H54 (cell line): ENCODE results near the gene PRRG4.
"Not testable (repeated sequence)": the region's sequence is repeated elsewhere in the genome, so short reads cannot be mapped to it uniquely, and the experiment has no call there.

ENCODE experiments used
- DNase-seq: peaks from one replicate; pipeline ENCODE4 v3.0.0; 2011; ENCODE audit warnings: low spot score, mixed read lengths; ENCODE audit not compliant: insufficient read length
- FAIRE-seq: peaks from 3 replicates; lab custom pipeline; 2011; peaks lifted over from hg19 to GRCh38; lab: Jason Lieb, UNC
- POLR2A ChIP-seq: IDR thresholded peaks from 2 replicates; pipeline ENCODE4 v1.6.1; 2011; ENCODE audit warnings: low read depth, mild to moderate bottlenecking, low read length

PRRG4 gene

GRCh38 chr11:32847511-32847910 is 17.8 kb downstream of the PRRG4 start:
- FAIRE-seq (no peak), DNase-seq (no peak)
- no peak for TF ChIP-seq POLR2A

- no peak for TF ChIP-seq POLR2A
- FAIRE-seq (no peak), DNase-seq (no peak)
These were observed 20.0 kb downstream of the PRRG4 start for GRCh38 chr11:32849761-32850160.

GRCh38 chr11:32851251-32851650 is 21.5 kb downstream of the PRRG4 start:
- TF ChIP-seq POLR2A = no peak
- FAIRE-seq = peak; percentile 50
- DNase-seq = no peak

GRCh38 chr11:32852207-32852606 is 22.5 kb downstream of the PRRG4 start:
- peak; percentile 95 for FAIRE-seq
- DNase-seq = peak; percentile 52
- no peak for TF ChIP-seq POLR2A

GRCh38 chr11:32855601-32856000 is 25.9 kb downstream of the PRRG4 start:
- DNase-seq (no peak), FAIRE-seq (no peak)
- TF ChIP-seq POLR2A = no peak

- TF ChIP-seq POLR2A = no peak
- no peak for DNase-seq
- peak; percentile 68 for FAIRE-seq
These were observed 29.0 kb downstream of the PRRG4 start for GRCh38 chr11:32858731-32859130.

GRCh38 chr11:32861850-32862577 is 32.3 kb downstream of the PRRG4 start:
- no peak for TF ChIP-seq POLR2A
- DNase-seq = no peak
- FAIRE-seq = no peak

- no peak for FAIRE-seq
- no peak for TF ChIP-seq POLR2A
- DNase-seq = no peak
These were observed 34.8 kb downstream of the PRRG4 start for GRCh38 chr11:32864555-32864954.

- not testable (repeated sequence) for FAIRE-seq, DNase-seq
These were observed 39.0 kb downstream of the PRRG4 start for GRCh38 chr11:32868752-32869151.

GRCh38 chr11:32870676-32871075 is 40.9 kb downstream of the PRRG4 start:
- FAIRE-seq (no peak), DNase-seq (no peak)
- no peak for TF ChIP-seq POLR2A

GRCh38 chr11:32874132-32874531 is 44.4 kb downstream of the PRRG4 start:
- no peak for DNase-seq

GRCh38 chr11:32881286-32881685 is 51.6 kb downstream of the PRRG4 start:
- no peak for DNase-seq
- no peak for TF ChIP-seq POLR2A
- FAIRE-seq = no peak

More at GRCh38 chr11:32874132-32874531, 44.4 kb downstream of the PRRG4 start:
- FAIRE-seq = no peak
- no peak for TF ChIP-seq POLR2A

- FAIRE-seq (no peak), DNase-seq (no peak)
- TF ChIP-seq POLR2A = no peak
These were observed 53.7 kb downstream of the PRRG4 start for GRCh38 chr11:32883421-32883820.

- no peak for DNase-seq
- no peak for FAIRE-seq
- no peak for TF ChIP-seq POLR2A
These were observed 54.3 kb downstream of the PRRG4 start for GRCh38 chr11:32884023-32884422.

- no peak for TF ChIP-seq POLR2A
- FAIRE-seq (no peak), DNase-seq (no peak)
These were observed 55.1 kb downstream of the PRRG4 start for GRCh38 chr11:32884770-32885384.

GRCh38 chr11:32885556-32885955 is 55.8 kb downstream of the PRRG4 start:
- DNase-seq = no peak
- no peak for TF ChIP-seq POLR2A
- FAIRE-seq = no peak
